Right atrium auricular region (tissue), 2 donors: ENCODE data around the gene DOCK2. TPM values are rescaled to one million over a fixed set of nuclear protein-coding genes. Genes with fewer than 3 reads are reported as not detected.
"Not testable (repeated sequence)": the region's sequence is repeated elsewhere in the genome, so short reads cannot be mapped to it uniquely, and the experiment has no call there.

ENCODE experiments used
- DNase-seq: peaks from one replicate; pipeline ENCODE4 v3.0.0-alpha.2; 2019; ENCODE audit warnings: low spot score
- H3K27ac ChIP-seq, 2 donors: fragments of 200-600 bp; sonication (generic); 1 replicate in 1 of 2; 2 replicates in 1 of 2; pipeline ENCODE4 v1.5.1; 2016 to 2019
- H3K27me3 ChIP-seq, 2 donors: fragments of 200-600 bp; sonication (generic); one replicate each; pipeline versions ENCODE4 v1.5.1 to v1.6.0; 2017 to 2019
- H3K36me3 ChIP-seq: fragments of 200-600 bp; sonication (generic); one replicate; pipeline ENCODE4 v1.5.1; 2016
- H3K4me1 ChIP-seq, 2 donors: fragments of 200-600 bp; sonication (generic); one replicate each; pipeline versions ENCODE4 v1.5.1 to v1.6.0; 2017 to 2019
- H3K4me3 ChIP-seq, 2 donors: fragments of 200-600 bp; sonication (generic); 1 replicate in 1 of 2; 2 replicates in 1 of 2; pipeline ENCODE4 v1.5.1; 2017 to 2019; ENCODE audit warnings: mild to moderate bottlenecking in 1 of 2, moderate library complexity in 1 of 2
- H3K9me3 ChIP-seq, 2 donors: fragments of 200-600 bp; sonication (generic); one replicate each; pipeline ENCODE4 v1.5.1; 2019
- CTCF ChIP-seq, 2 donors: fragments of 200-600 bp; sonication (generic); IDR thresholded peaks; one replicate each; pipeline ENCODE4 v1.5.1; 2019; ENCODE audit warnings: antibody characterized with exemption in 2 of 2
- total RNA-seq, 2 donors: library from RNA; depleted of rRNA; stranded (reverse); fragments of >200 nt; gene quantifications; one replicate each; pipeline ENCODE4 v1.1.0, GENCODE V29; 2016

The DOCK2 gene
- total RNA-seq, 2 donors from 2014 or later = 3.7 to 5.4 TPM

- no peaks in the 10 kb centered on the region for H3K36me3 ChIP-seq
- H3K4me3 ChIP-seq = no peak overlapping the region
- no peak for TF ChIP-seq CTCF (IDR thresholded peaks at IDR 0.05)
- DNase-seq = no peak
- H3K27ac ChIP-seq = no peak overlapping the region
- H3K9me3 ChIP-seq = no peaks in the 10 kb centered on the region
- H3K4me1 ChIP-seq = no peaks in the 10 kb centered on the region
- no peaks in the 10 kb centered on the region for H3K27me3 ChIP-seq
Observed at GRCh38 chr5:169745441-169746146, 108.5 kb downstream of the DOCK2 start.

- H3K4me1 ChIP-seq = no peaks in the 10 kb centered on the region
- no peaks in the 10 kb centered on the region for H3K27me3 ChIP-seq
- no peak for TF ChIP-seq CTCF (IDR thresholded peaks at IDR 0.05)
- no peak overlapping the region for H3K27ac ChIP-seq
- DNase-seq = no peak
- H3K36me3 ChIP-seq = no peaks in the 10 kb centered on the region
- no peaks in the 10 kb centered on the region for H3K9me3 ChIP-seq
- no peak overlapping the region for H3K4me3 ChIP-seq
Observed at GRCh38 chr5:169746147-169746694, 109.1 kb downstream of the DOCK2 start.

- no peaks in the 10 kb centered on the region for H3K27me3 ChIP-seq
- no peaks in the 10 kb centered on the region for H3K36me3 ChIP-seq
- H3K4me1 ChIP-seq = no peaks in the 10 kb centered on the region
- DNase-seq = no peak
- no peak for TF ChIP-seq CTCF (IDR thresholded peaks at IDR 0.05)
- H3K4me3 ChIP-seq = no peak overlapping the region
- no peaks in the 10 kb centered on the region for H3K9me3 ChIP-seq
- no peak overlapping the region for H3K27ac ChIP-seq
Observed at GRCh38 chr5:169748174-169748573, 111.1 kb downstream of the DOCK2 start.

- Histone ChIP-seq H3K9me3 (no peaks in the 10 kb centered on the region), H3K27ac (no peak overlapping the region), H3K4me3 (no peak overlapping the region), H3K36me3 (no peaks in the 10 kb centered on the region), H3K27me3 (no peaks in the 10 kb centered on the region), H3K4me1 (no peaks in the 10 kb centered on the region)
- no peak for TF ChIP-seq CTCF (IDR thresholded peaks at IDR 0.05)
- DNase-seq = no peak
Observed at GRCh38 chr5:169749295-169749694, 112.2 kb downstream of the DOCK2 start.

- no peaks in the 10 kb centered on the region for H3K9me3 ChIP-seq
- H3K27ac ChIP-seq = no peak overlapping the region
- no peak for DNase-seq
- H3K4me3 ChIP-seq = no peak overlapping the region
- H3K4me1 ChIP-seq = no peaks in the 10 kb centered on the region
- H3K27me3 ChIP-seq = no peaks in the 10 kb centered on the region
- H3K36me3 ChIP-seq = no peaks in the 10 kb centered on the region
- TF ChIP-seq CTCF (IDR thresholded peaks at IDR 0.05) = no peak
Observed at GRCh38 chr5:169751490-169751889, 114.4 kb downstream of the DOCK2 start.

GRCh38 chr5:169752566-169752965 is 115.5 kb downstream of the DOCK2 start:
- not testable (repeated sequence) for H3K4me1 ChIP-seq, DNase-seq, H3K4me3 ChIP-seq, H3K9me3 ChIP-seq, H3K27ac ChIP-seq, H3K36me3 ChIP-seq, H3K27me3 ChIP-seq
